ENCODE results near the gene MRPL42.
A peak's percentile ranks its signal among the peaks of the same experiment; 100 is the strongest.
"Not testable (repeated sequence)": the region's sequence is repeated elsewhere in the genome, so short reads cannot be mapped to it uniquely, and the experiment has no call there.

The MRPL42 gene

DNA sequence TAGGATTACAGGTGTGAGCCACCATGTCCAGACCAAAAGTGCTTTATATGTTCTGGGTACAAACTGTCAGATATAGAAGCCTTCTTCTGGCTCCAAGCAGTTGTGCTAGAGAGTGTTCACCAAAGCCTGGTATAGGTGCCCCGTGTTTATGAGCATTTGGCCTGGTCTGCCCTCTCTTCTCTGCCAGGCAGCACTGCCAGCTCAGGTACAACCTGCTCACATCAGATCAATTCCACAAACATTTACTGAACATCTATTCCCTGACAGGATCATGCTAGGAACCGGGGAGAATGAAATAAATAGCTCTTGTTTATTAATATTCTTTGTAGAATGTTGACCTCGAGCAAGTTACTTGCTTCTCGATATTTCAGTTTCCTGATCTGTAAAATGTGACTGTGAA is 85.1 kb downstream of the MRPL42 start:
- TF ChIP-seq, protein P1, sequence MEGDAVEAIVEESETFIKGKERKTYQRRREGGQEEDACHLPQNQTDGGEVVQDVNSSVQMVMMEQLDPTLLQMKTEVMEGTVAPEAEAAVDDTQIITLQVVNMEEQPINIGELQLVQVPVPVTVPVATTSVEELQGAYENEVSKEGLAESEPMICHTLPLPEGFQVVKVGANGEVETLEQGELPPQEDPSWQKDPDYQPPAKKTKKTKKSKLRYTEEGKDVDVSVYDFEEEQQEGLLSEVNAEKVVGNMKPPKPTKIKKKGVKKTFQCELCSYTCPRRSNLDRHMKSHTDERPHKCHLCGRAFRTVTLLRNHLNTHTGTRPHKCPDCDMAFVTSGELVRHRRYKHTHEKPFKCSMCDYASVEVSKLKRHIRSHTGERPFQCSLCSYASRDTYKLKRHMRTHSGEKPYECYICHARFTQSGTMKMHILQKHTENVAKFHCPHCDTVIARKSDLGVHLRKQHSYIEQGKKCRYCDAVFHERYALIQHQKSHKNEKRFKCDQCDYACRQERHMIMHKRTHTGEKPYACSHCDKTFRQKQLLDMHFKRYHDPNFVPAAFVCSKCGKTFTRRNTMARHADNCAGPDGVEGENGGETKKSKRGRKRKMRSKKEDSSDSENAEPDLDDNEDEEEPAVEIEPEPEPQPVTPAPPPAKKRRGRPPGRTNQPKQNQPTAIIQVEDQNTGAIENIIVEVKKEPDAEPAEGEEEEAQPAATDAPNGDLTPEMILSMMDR (IDR thresholded peaks at IDR 0.05; ENCODE audit: low read depth, low read length, missing control alignments): no peak
- no peak overlapping the region for H3K4me3 ChIP-seq (ENCODE audit: low read depth, low read length)
- DNase-seq (ENCODE audit: low read depth): no peak

DNA sequence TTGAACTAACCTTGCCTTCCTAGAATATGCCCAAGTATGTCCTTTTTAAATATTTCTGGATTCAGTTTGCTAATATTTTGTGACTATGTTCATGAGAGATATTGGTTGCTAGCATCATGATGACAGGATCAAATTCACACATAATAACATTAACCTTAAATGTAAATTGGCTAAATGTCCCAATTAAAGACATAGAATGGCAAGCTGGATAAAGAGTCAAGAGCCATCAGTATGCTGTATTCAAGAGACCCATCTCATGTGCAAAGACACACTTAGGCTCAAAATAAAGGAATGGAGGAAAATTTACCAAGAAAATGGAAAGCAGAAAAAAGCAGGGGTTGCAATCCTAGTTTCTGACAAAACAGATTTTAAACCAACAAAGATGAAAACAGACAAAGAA is 90.6 kb downstream of the MRPL42 start:
- not testable (repeated sequence) for DNase-seq (ENCODE audit: low read depth); H3K4me3 ChIP-seq (ENCODE audit: low read depth, low read length)

DNA sequence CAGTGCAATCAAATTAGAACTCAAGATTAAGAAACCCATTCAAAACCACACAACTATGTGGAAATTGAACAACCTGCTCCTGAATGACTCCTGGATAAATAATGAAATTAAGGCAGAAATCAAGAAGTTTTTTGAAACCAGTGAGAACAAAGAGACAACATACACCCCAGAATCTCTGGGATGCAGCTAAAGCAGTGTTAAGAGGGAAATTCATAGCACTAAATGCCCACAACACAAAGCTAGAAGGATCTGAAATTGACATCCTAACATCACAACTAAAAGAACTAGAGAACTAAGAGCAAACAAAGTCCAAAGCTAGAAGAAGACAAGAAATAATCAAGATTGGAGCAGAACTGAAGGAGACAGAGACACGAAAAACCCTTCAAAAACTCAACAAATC is 91.4 kb downstream of the MRPL42 start:
- not testable (repeated sequence) for H3K4me3 ChIP-seq (ENCODE audit: low read depth, low read length); DNase-seq (ENCODE audit: low read depth)

GRCh38 chr12:93563807-93564538 is 96.7 kb downstream of the MRPL42 start:
- DNase-seq (ENCODE audit: low read depth): no peak
- no peak overlapping the region for H3K4me3 ChIP-seq (ENCODE audit: low read depth, low read length)
- TF ChIP-seq, protein P1 (IDR thresholded peaks at IDR 0.05; ENCODE audit: low read depth, low read length, missing control alignments): peak; percentile 51

DNA sequence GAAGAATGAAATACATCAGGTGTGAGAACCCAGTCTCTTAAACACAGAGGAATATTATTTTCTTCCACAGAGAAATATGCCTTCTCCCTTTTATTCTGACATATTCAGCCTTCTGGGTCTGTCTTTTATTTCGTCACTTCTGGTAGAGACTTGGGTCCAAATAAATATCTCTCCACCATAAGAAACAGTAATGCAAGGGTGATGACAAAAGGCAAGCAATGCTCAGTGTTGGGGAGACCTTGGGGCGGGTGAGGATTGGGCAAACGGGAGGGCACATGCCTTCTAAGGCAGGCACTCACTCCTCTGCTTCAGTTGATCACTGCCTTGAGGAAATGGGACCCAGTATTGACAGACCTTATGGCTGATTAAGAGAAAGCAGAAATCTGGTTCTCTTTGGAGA is 98.4 kb downstream of the MRPL42 start:
- no peak overlapping the region for H3K4me3 ChIP-seq (ENCODE audit: low read depth, low read length)
- DNase-seq (ENCODE audit: low read depth): no peak
- TF ChIP-seq, protein P1 (IDR thresholded peaks at IDR 0.05; ENCODE audit: low read depth, low read length, missing control alignments): no peak

All from GM12864 (cell line).